Type B pancreatic cell (in vitro differentiated cells): ENCODE results near the gene D2HGDH. TPM values are rescaled to one million over a fixed set of nuclear protein-coding genes. Genes with fewer than 3 reads are reported as not detected.

ENCODE experiments used
- DNase-seq: peaks from one replicate; pipeline ENCODE4 v3.0.0; 2021; ENCODE audit warnings: mixed read lengths; ENCODE audit not compliant: unreplicated experiment; ENCODE audit errors: extremely low spot score
- H3K27ac Mint-ChIP-seq: 2 replicates; pipeline ENCODE4 v1.8.0; 2021; ENCODE audit warnings: mild to moderate bottlenecking, mixed read lengths
- H3K27me3 Mint-ChIP-seq: 2 replicates; pipeline ENCODE4 v1.8.0; 2021; ENCODE audit warnings: mixed read lengths
- H3K36me3 Mint-ChIP-seq: 2 replicates; pipeline ENCODE4 v1.8.0; 2021; ENCODE audit warnings: mixed read lengths
- H3K4me1 Mint-ChIP-seq: one replicate; pipeline ENCODE4 v1.8.0; 2021; ENCODE audit warnings: mixed read lengths; ENCODE audit not compliant: unreplicated experiment
- H3K4me3 Mint-ChIP-seq: 2 replicates; pipeline ENCODE4 v1.8.0; 2021; ENCODE audit warnings: mild to moderate bottlenecking, mixed read lengths
- H3K9me3 Mint-ChIP-seq: 2 replicates; pipeline ENCODE4 v1.8.0; 2021; ENCODE audit warnings: mixed read lengths
- CTCF ChIP-seq: fragments of 200-600 bp; sonication (generic); conservative IDR thresholded peaks from 2 replicates; pipeline ENCODE4 v1.5.0; 2021; ENCODE audit warnings: antibody characterized with exemption, mild to moderate bottlenecking
- total RNA-seq: library from RNA; stranded (reverse); gene quantifications from 2 replicates; pipeline ENCODE4 v1.2.1, GENCODE V29; 2021; ENCODE audit warnings: low replicate concordance

D2HGDH gene
- total RNA-seq, 1 donor from 2014 or later = 36.0 TPM

GRCh38 chr2:241808051-241808720 is 73.8 kb downstream of the D2HGDH start:
- Mint-ChIP-seq H3K27me3 (peaks cover 10% of the 10 kb centered on the region), H3K27ac (peak overlapping the region; percentile 68), H3K36me3 (no peaks in the 10 kb centered on the region), H3K4me3 (peak overlapping the region; percentile 69), H3K9me3 (no peaks in the 10 kb centered on the region), H3K4me1 (peaks cover 13% of the 10 kb centered on the region)
- TF ChIP-seq CTCF = no peak
- no peak for DNase-seq

DNA sequence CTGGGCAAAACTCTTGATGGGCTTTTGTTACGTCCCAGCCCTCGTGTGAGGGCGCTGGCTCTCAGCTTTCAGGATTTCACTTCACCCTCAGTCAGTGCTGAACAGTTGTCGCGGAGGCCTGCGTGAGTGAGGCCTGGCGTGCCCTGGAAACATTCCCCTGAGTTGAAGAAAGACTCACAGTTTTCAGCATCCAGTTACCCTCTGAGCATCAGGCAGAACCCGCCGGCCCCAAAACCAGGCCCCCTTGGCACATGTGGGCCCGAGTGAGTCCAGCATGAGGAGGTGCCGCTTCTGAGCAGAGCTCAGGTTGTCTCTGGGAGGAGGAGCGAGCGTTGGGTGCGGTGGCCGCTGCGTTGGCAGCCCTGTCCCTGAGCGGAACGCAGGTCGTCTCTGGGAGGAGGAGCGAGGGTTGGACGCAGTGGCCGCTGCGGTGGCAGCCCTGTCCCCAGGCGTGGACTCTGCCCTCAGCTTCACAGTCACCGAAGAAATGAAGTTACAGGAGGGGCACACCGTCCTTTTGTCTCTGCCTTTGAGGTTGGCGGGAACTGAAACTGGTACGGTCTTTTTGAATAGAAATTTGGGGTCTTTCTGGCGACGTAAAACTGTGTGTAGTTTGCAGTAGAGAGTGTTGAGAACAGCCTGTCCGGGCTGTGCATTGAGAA is 74.4 kb downstream of the D2HGDH start, which contains the start of gene NEU4:
TSS of gene NEU4 (plus strand) at position 473 of the 662 bp plus-strand sequence. CDS start 5,292 bp downstream, outside the sequence.
- Mint-ChIP-seq H3K4me1 (peaks cover 13% of the 10 kb centered on the region), H3K27me3 (peaks cover 10% of the 10 kb centered on the region), H3K36me3 (no peaks in the 10 kb centered on the region), H3K9me3 (no peaks in the 10 kb centered on the region), H3K27ac (peak within 1 kb of the TSS; percentile 68), H3K4me3 (peak within 1 kb of the TSS; percentile 69)
- DNase-seq = no peak
- TF ChIP-seq CTCF = no peak

DNA sequence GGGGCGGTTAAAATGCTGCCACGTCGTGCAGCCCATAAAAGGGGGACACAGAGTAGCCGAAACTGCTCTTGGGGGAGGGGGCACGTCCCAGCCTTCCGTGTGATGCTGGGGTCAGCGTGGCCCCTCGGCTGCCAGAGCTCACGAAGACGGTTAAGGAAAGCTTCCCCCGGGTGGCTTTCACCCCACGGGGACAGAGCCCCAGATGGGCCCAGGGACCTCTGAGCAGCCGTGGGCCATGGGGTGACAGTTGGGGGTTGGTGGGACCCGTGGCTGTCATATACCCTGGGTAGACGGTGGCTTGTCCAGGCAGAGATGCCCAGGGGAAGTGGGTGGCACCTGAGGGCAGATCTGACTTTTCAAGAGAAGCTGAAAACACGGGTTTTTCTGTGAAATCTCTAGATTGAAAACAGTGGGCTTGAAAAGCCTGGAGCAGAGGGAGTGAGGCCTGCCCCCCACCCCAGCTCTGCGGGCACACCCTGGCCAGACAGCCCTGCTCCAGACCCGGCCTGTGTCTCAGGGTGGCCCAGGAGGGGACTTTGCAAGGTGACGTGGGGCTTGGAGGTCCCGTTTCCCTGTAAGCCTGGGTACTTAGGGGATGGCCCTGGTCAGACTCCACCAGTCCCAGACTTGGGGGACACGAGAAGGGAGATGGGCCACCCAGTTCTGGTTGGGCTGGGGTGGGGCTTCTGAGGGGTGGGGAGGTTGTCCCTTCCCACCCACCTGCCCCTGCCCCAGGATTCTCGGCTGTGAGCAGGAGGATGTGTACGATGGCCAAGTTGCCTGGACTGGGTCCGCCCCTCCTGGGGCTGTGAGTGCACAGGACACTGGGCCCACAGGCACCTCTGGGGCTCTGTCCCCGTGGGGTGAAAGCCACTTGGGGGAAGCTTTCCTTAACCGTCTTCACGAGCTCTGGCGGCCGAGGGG is 75.2 kb downstream of the D2HGDH start:
- no peaks in the 10 kb centered on the region for H3K36me3 Mint-ChIP-seq
- H3K4me3 Mint-ChIP-seq = no peak overlapping the region
- H3K27ac Mint-ChIP-seq = no peak overlapping the region
- peaks cover 10% of the 10 kb centered on the region for H3K27me3 Mint-ChIP-seq
- peak; percentile 60 for DNase-seq
- no peak for TF ChIP-seq CTCF
- H3K9me3 Mint-ChIP-seq = no peaks in the 10 kb centered on the region
- H3K4me1 Mint-ChIP-seq = peaks cover 13% of the 10 kb centered on the region

GRCh38 chr2:241810307-241811200 is 76.1 kb downstream of the D2HGDH start:
- H3K27me3 Mint-ChIP-seq = peaks cover 10% of the 10 kb centered on the region
- TF ChIP-seq CTCF = no peak

More at GRCh38 chr2:241810307-241811200, 76.1 kb downstream of the D2HGDH start:
- Mint-ChIP-seq H3K27ac (no peak overlapping the region), H3K36me3 (no peaks in the 10 kb centered on the region), H3K9me3 (no peaks in the 10 kb centered on the region), H3K4me1 (peaks cover 13% of the 10 kb centered on the region), H3K4me3 (no peak overlapping the region)
- peak; percentile 68 for DNase-seq
